ENCODE results near the gene ZNF70. TPM values are rescaled to one million over a fixed set of nuclear protein-coding genes. Genes with fewer than 3 reads are reported as not detected.

ZNF70 gene
- total and polyA plus RNA-seq, 2 of the 13 experiments (the other 11 are each of a cell fraction or from before 2014, with no cell fraction given) = 0.62 to 3.6 TPM

DNA sequence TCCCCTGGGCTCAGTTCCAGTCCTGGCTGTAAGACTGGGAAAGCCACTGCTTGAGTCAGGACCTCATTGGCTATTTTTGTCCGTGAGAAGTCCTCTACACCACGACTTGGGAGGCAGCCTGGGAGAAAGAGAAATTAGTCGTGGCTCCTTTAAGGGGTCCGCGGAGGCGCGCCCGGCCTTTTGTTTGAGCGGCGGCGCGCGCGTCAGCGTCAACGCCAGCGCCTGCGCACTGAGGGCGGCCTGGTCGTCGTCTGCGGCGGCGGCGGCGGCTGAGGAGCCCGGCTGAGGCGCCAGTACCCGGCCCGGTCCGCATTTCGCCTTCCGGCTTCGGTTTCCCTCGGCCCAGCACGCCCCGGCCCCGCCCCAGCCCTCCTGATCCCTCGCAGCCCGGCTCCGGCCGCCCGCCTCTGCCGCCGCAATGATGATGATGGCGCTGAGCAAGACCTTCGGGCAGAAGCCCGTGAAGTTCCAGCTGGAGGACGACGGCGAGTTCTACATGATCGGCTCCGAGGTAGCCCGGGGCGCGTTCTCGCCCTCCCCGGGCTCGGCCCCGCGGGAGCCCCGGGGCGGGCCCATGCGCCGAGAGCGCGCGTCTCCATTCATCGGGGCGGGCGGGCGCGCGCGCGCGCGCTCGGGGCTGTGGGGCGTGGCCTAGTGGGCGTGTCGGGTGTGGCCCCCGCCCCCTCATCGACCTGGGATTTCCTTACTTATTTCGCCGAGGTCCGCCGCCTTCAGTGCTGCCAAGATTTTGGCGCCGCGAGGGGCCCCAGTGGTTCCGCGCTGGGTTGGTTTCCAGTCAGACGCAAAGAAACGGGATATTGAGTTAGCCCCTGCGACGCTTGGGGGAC is 36.1 kb upstream of the ZNF70 start, which contains the start of gene SMARCB1 (continued):
- TF ChIP-seq NONO (IDR thresholded peaks at IDR 0.05) = no peak
- TF ChIP-seq NONO (CRISPR knock-in tag; conservative IDR thresholded peaks at IDR 0.05) = no peak
- peak; percentile 51; the same call in 1 of the 2 replicates for TF ChIP-seq ZNF329 (CRISPR knock-in tag; IDR thresholded peaks at IDR 0.05; ENCODE audit: low read depth)
- no peak for TF ChIP-seq MLLT10 (CRISPR knock-in tag; IDR thresholded peaks at IDR 0.05)
- peak; percentile 78; the same call in 1 of the 2 replicates for TF ChIP-seq CCDC6 (CRISPR knock-in tag; IDR thresholded peaks at IDR 0.05)
- TF ChIP-seq DMAP1 (CRISPR knock-in tag; IDR thresholded peaks at IDR 0.05) = peak; percentile 33; the same call in 1 of the 2 replicates
- 0 out of 2 replicates have a peak, but pooled peaks have one; percentile 19 for TF ChIP-seq NR2C2 (CRISPR knock-in tag; IDR thresholded peaks at IDR 0.05; ENCODE audit: borderline replicate concordance)
- no peak for TF ChIP-seq ZBTB1 (CRISPR knock-in tag; IDR thresholded peaks at IDR 0.05; ENCODE audit: borderline replicate concordance)
- TF ChIP-seq ZFX (CRISPR knock-in tag; IDR thresholded peaks at IDR 0.05; ENCODE audit: low read depth) = peak; percentile 90
- peak; percentile 7 for TF ChIP-seq RXRA (CRISPR knock-in tag; IDR thresholded peaks at IDR 0.05)
- TF ChIP-seq NFIB (CRISPR knock-in tag; IDR thresholded peaks at IDR 0.05; ENCODE audit: borderline replicate concordance) = no peak
- TF ChIP-seq SNAPC2 (CRISPR knock-in tag; IDR thresholded peaks at IDR 0.05) = peak; percentile 41; the same call in 1 of the 2 replicates
- TF ChIP-seq ZNF720 (CRISPR knock-in tag; IDR thresholded peaks at IDR 0.05) = no peak
- TF ChIP-seq ZNF788 (CRISPR knock-in tag; IDR thresholded peaks at IDR 0.05; ENCODE audit: borderline replicate concordance) = peak; percentile 51; the same call in 1 of the 2 replicates
- TF ChIP-seq, protein P1, sequence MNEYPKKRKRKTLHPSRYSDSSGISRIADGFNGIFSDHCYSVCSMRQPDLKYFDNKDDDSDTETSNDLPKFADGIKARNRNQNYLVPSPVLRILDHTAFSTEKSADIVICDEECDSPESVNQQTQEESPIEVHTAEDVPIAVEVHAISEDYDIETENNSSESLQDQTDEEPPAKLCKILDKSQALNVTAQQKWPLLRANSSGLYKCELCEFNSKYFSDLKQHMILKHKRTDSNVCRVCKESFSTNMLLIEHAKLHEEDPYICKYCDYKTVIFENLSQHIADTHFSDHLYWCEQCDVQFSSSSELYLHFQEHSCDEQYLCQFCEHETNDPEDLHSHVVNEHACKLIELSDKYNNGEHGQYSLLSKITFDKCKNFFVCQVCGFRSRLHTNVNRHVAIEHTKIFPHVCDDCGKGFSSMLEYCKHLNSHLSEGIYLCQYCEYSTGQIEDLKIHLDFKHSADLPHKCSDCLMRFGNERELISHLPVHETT (CRISPR knock-in tag; conservative IDR thresholded peaks at IDR 0.05) = no peak
- TF ChIP-seq, protein P2, sequence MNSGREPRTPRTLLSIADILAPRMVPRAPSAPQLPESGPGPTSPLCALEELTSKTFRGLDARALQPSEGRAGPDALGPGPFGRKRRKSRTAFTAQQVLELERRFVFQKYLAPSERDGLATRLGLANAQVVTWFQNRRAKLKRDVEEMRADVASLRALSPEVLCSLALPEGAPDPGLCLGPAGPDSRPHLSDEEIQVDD (CRISPR knock-in tag; IDR thresholded peaks at IDR 0.05; ENCODE audit: borderline replicate concordance) = peak; percentile 49; the same call in 1 of the 2 replicates
- TF ChIP-seq NFE2L2 (IDR thresholded peaks at IDR 0.05; ENCODE audit: low read length) = no peak
- no peak for TF ChIP-seq ZNF282 (IDR thresholded peaks at IDR 0.05; ENCODE audit: partially characterized antibody)
- no peak for TF ChIP-seq TSC22D2 (CRISPR knock-in tag; IDR thresholded peaks at IDR 0.05; ENCODE audit: borderline replicate concordance)
- TF ChIP-seq POLR2A (IDR thresholded peaks at IDR 0.05; ENCODE audit: insufficient read depth in 1 of 2, low read depth in 2 of 2, low read length in 2 of 2) = peak; percentile 66 to 82
- no peak for TF ChIP-seq ATF1 (CRISPR knock-in tag; IDR thresholded peaks at IDR 0.05)
- TF ChIP-seq ZNF251 (CRISPR knock-in tag; IDR thresholded peaks at IDR 0.05) = no peak
- no peak for TF ChIP-seq ZNF276 (CRISPR knock-in tag; IDR thresholded peaks at IDR 0.05; ENCODE audit: low read depth)
- TF ChIP-seq NFKBIZ (CRISPR knock-in tag; IDR thresholded peaks at IDR 0.05) = no peak
- no peak; the same call in 1 of the 2 replicates for TF ChIP-seq SIX4 (CRISPR knock-in tag; IDR thresholded peaks at IDR 0.05)
- TF ChIP-seq ZFP36L2 (CRISPR knock-in tag; IDR thresholded peaks at IDR 0.05) = no peak
- TF ChIP-seq, protein P3, sequence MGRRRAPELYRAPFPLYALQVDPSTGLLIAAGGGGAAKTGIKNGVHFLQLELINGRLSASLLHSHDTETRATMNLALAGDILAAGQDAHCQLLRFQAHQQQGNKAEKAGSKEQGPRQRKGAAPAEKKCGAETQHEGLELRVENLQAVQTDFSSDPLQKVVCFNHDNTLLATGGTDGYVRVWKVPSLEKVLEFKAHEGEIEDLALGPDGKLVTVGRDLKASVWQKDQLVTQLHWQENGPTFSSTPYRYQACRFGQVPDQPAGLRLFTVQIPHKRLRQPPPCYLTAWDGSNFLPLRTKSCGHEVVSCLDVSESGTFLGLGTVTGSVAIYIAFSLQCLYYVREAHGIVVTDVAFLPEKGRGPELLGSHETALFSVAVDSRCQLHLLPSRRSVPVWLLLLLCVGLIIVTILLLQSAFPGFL (CRISPR knock-in tag; IDR thresholded peaks at IDR 0.05) = no peak
- TF ChIP-seq ATF7 (IDR thresholded peaks at IDR 0.05) = no peak
- TF ChIP-seq ATF7 (CRISPR knock-in tag; IDR thresholded peaks at IDR 0.05) = no peak; the same call in 1 of the 2 replicates
